Measurements from ENCODE around the gene RUFY4. TPM values are rescaled to one million over a fixed set of nuclear protein-coding genes. Genes with fewer than 3 reads are reported as not detected.

The RUFY4 gene
- total and polyA plus RNA-seq, 10 donors = 0.32 to 4.5 (median 2.6) TPM

- 13 to 40% (median 26%) methylated on average over 3 of the region's 3 CpGs for WGBS, 5 donors
- H3K27ac ChIP-seq = peak overlapping the region in 5 of 8 donors; percentile 3 to 82 (median 58)
- intact Hi-C loops (cut with DNase I; ENCODE audit: low total_unique reads) = no loop called here
Observed at GRCh38 chr2:218137514-218137913, 68.5 kb downstream of the RUFY4 start.

GRCh38 chr2:218138047-218138446, 69.0 kb downstream of the RUFY4 start:
- Histone ChIP-seq H3K36me3 (peaks cover 0 to 38% (median 0%) of the 10 kb centered on the region in 6 donors), H3K27ac (peak overlapping the region in 5 of 8 donors; percentile 3 to 82 (median 58)), H3K4me1 (peaks cover 0 to 20% (median 0%) of the 10 kb centered on the region in 6 donors), H3K9me3 (no peaks in the 10 kb centered on the region), H3K4me3 (peak overlapping the region in 1 of 8 donors; percentile 30), H3K27me3 (replicated peaks in 1 of 7) (peaks cover 0 to 23% (median 0%) of the 10 kb centered on the region in 7 donors)
- WGBS, 5 donors = 66 to 85% (median 73%) methylated on average over 4 of the region's 4 CpGs
- no peak for TF ChIP-seq POLR2AphosphoS5 (IDR thresholded peaks at IDR 0.05)
- no peak for TF ChIP-seq POLR2A (IDR thresholded peaks at IDR 0.05)
- no peak for TF ChIP-seq CTCF (IDR thresholded peaks at IDR 0.05 in 8 of 11, conservative IDR thresholded peaks at IDR 0.05 in 3 of 11)
- no peak for DNase-seq
- intact Hi-C loops (cut with DNase I; ENCODE audit: low total_unique reads) = no loop called here

More at GRCh38 chr2:218137514-218137913, 68.5 kb downstream of the RUFY4 start:
- no peak for DNase-seq
- H3K36me3 ChIP-seq = peaks cover 0 to 40% (median 0%) of the 10 kb centered on the region in 6 donors
- peak overlapping the region in 1 of 8 donors; percentile 30 for H3K4me3 ChIP-seq
- H3K9me3 ChIP-seq = no peaks in the 10 kb centered on the region
- TF ChIP-seq CTCF (IDR thresholded peaks at IDR 0.05 in 8 of 11, conservative IDR thresholded peaks at IDR 0.05 in 3 of 11) = no peak
- no peak for TF ChIP-seq POLR2A (IDR thresholded peaks at IDR 0.05)
- TF ChIP-seq POLR2AphosphoS5 (IDR thresholded peaks at IDR 0.05) = no peak
- H3K27me3 ChIP-seq (replicated peaks in 1 of 7) = peaks cover 0 to 23% (median 0%) of the 10 kb centered on the region in 7 donors
- peaks cover 0 to 20% (median 0%) of the 10 kb centered on the region in 6 donors for H3K4me1 ChIP-seq

Other genes starting within 250 kb of the RUFY4 start
- 100 to 1,000 TPM; 170 to 580 (median 273) TPM for gene TNS1, start 66.3 kb upstream of the RUFY4 start, total RNA-seq
- gene TNS1, start 66.3 kb upstream of the RUFY4 start, polyA plus RNA-seq = 10 to 100 TPM in 1 of 3 donors, 1 to 10 TPM in 2; 6.9 to 48.7 (median 8.6) TPM
- gene CXCR2, start 56.8 kb downstream of the RUFY4 start, total RNA-seq = 100 to 1,000 TPM in 1 of 7 donors, 10 to 100 TPM in 6; 24.4 to 113 (median 56.2) TPM
- 1 to 10 TPM in 2 of 3 donors, under 1 TPM in 1; 0.39 to 6.5 (median 2.6) TPM for gene CXCR2, start 56.8 kb downstream of the RUFY4 start, polyA plus RNA-seq
- 100 to 1,000 TPM in 2 of 7 donors, 10 to 100 TPM in 5; 19.4 to 139 (median 48.4) TPM for gene CXCR1, start 97.7 kb downstream of the RUFY4 start, total RNA-seq
- gene CXCR1, start 97.7 kb downstream of the RUFY4 start, polyA plus RNA-seq = 1 to 10 TPM in 2 of 3 donors, under 1 TPM in 1; 0.70 to 6.6 (median 4.9) TPM
- 100 to 1,000 TPM; 344 to 554 (median 430) TPM for gene ARPC2, start 147.9 kb downstream of the RUFY4 start, total RNA-seq
- gene ARPC2, start 147.9 kb downstream of the RUFY4 start, polyA plus RNA-seq = 100 to 1,000 TPM; 262 to 317 (median 289) TPM
- 10 to 100 TPM in 1 of 7 donors, 1 to 10 TPM in 6; 2.6 to 13.9 (median 7.3) TPM for gene GPBAR1, start 191.8 kb downstream of the RUFY4 start, total RNA-seq
- 1 to 10 TPM; 1.4 to 9.0 (median 2.9) TPM for gene GPBAR1, start 191.8 kb downstream of the RUFY4 start, polyA plus RNA-seq
- 10 to 100 TPM; 55.6 to 84.6 (median 61.9) TPM for gene AAMP, start 200.9 kb downstream of the RUFY4 start, total RNA-seq
- gene AAMP, start 200.9 kb downstream of the RUFY4 start, polyA plus RNA-seq = 10 to 100 TPM; 54.1 to 93.8 (median 65.6) TPM
- gene PNKD, start 201.3 kb downstream of the RUFY4 start, total RNA-seq = 10 to 100 TPM; 41.4 to 61.2 (median 47.7) TPM
- gene PNKD, start 201.3 kb downstream of the RUFY4 start, polyA plus RNA-seq = 10 to 100 TPM; 69.0 to 92.1 (median 83.5) TPM
- 100 to 1,000 TPM in 3 of 7 donors, 10 to 100 TPM in 4; 79.4 to 121 (median 95.9) TPM for gene TMBIM1, start 223.2 kb downstream of the RUFY4 start, total RNA-seq
- 10 to 100 TPM; 17.2 to 33.1 (median 27.4) TPM for gene TMBIM1, start 223.2 kb downstream of the RUFY4 start, polyA plus RNA-seq

All from spleen (tissue), 11 donors.